ENCODE measurements around the gene BTN1A1.

DNA sequence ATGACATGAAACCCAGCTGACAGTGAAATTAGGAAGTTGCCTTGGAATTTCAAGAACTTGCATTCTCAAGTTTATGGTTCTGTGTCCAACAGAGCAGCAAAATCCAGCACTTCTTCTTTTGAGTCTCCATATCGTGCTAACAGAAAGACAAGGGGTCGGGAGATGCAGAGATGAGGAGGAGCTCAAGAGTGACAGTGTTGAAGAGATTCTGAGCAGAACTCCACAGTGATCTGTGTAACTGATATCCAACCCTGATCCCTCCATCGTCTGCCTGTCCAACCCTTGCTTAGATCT is 21.2 kb upstream of the BTN1A1 start:
- TF ChIP-seq, protein P1, sequence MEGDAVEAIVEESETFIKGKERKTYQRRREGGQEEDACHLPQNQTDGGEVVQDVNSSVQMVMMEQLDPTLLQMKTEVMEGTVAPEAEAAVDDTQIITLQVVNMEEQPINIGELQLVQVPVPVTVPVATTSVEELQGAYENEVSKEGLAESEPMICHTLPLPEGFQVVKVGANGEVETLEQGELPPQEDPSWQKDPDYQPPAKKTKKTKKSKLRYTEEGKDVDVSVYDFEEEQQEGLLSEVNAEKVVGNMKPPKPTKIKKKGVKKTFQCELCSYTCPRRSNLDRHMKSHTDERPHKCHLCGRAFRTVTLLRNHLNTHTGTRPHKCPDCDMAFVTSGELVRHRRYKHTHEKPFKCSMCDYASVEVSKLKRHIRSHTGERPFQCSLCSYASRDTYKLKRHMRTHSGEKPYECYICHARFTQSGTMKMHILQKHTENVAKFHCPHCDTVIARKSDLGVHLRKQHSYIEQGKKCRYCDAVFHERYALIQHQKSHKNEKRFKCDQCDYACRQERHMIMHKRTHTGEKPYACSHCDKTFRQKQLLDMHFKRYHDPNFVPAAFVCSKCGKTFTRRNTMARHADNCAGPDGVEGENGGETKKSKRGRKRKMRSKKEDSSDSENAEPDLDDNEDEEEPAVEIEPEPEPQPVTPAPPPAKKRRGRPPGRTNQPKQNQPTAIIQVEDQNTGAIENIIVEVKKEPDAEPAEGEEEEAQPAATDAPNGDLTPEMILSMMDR (IDR thresholded peaks at IDR 0.05): no peak
- TF ChIP-seq POLR2AphosphoS5 (IDR thresholded peaks at IDR 0.05): no peak
- TF ChIP-seq POLR2A (IDR thresholded peaks at IDR 0.05): no peak

All from prostate gland (tissue), 2 donors.